ENCODE results near the gene MELTF. TPM values are rescaled to one million over a fixed set of nuclear protein-coding genes. Genes with fewer than 3 reads are reported as not detected.

The MELTF gene
- polyA plus RNA-seq, 2 of the 4 experiments (the other 2 are of a cell fraction): 10.5 to 23.4 TPM

- Histone ChIP-seq H3K4me3 (no peak overlapping the region), H3K4me2 (no peak overlapping the region), H3K9me3 (no peaks in the 10 kb centered on the region), H3K27ac (no peak overlapping the region), H3K4me1 (no peaks in the 10 kb centered on the region)
- POLR2A ChIA-PET: no interaction called here
- FAIRE-seq: no peak
- CTCF ChIA-PET: interaction anchor here (1.8 to 4.6 kb wide), 4 partner anchors 11 to 39 kb away, joined by 5 to 17 read pairs (median 11); no protein-coding TSS in a partner anchor
- no peak for DNase-seq (ENCODE audit: low read depth in 1 of 2, low spot score in 1 of 2)
- ATAC-seq: no peak
- WGBS (ENCODE audit: missing lambda C conversion rate): 80% methylated on average over 17 of the region's 28 CpGs
- TF ChIP-seq PHF8 (IDR thresholded peaks at IDR 0.05; ENCODE audit: borderline replicate concordance, low read depth): no peak
- no peak for TF ChIP-seq REST (IDR thresholded peaks at IDR 0.05)
- TF ChIP-seq JUN (IDR thresholded peaks at IDR 0.05): no peak
- TF ChIP-seq EP300 (IDR thresholded peaks at IDR 0.05): no peak
- TF ChIP-seq CHD2 (IDR thresholded peaks at IDR 0.05; ENCODE audit: low read length, partially characterized antibody): no peak
- no peak for TF ChIP-seq CTCF (IDR thresholded peaks at IDR 0.05)
- no peak for TF ChIP-seq RAD21 (conservative IDR thresholded peaks at IDR 0.05 in 1 of 2, IDR thresholded peaks at IDR 0.05 in 1 of 2)
Measured at GRCh38 chr3:196991581-196992460, 37.8 kb downstream of the MELTF start.

- Histone ChIP-seq H3K4me2 (no peak overlapping the region), H3K4me3 (no peak overlapping the region), H3K27ac (no peak overlapping the region), H3K4me1 (no peaks in the 10 kb centered on the region), H3K9me3 (no peaks in the 10 kb centered on the region)
- DNase-seq (ENCODE audit: low read depth in 1 of 2, low spot score in 1 of 2): no peak
- ChIA-PET POLR2A (no interaction called here), CTCF (interaction anchor here (0.6 to 4.6 kb wide), 4 partner anchors 12 to 208 kb away, joined by 3 to 17 read pairs (median 8); no protein-coding TSS in a partner anchor)
- no peak for ATAC-seq
- no peak for FAIRE-seq
- 100% methylated on average over 3 of the region's 10 CpGs for WGBS (ENCODE audit: missing lambda C conversion rate)
- TF ChIP-seq E2F6 (IDR thresholded peaks at IDR 0.05; ENCODE audit: borderline replicate concordance, low read depth) (no peak), KDM5A (IDR thresholded peaks at IDR 0.05) (no peak), ZFP36 (IDR thresholded peaks at IDR 0.05; ENCODE audit: borderline replicate concordance, partially characterized antibody) (no peak), CHD2 (IDR thresholded peaks at IDR 0.05; ENCODE audit: low read length, partially characterized antibody) (no peak), CBX2 (IDR thresholded peaks at IDR 0.05; ENCODE audit: borderline replicate concordance, low read depth) (no peak), MAZ (IDR thresholded peaks at IDR 0.05; ENCODE audit: borderline replicate concordance, low read depth, low read length) (no peak)
Measured at GRCh38 chr3:196990601-196991007, 39.0 kb downstream of the MELTF start.

GRCh38 chr3:196989721-196990262 lies 39.8 kb downstream of the MELTF start:
- DNase-seq (ENCODE audit: low read depth in 1 of 2, low spot score in 1 of 2) (no peak), FAIRE-seq (no peak), ATAC-seq (no peak)
- WGBS (ENCODE audit: missing lambda C conversion rate): 90% methylated on average over 12 of the region's 19 CpGs
- no peaks in the 10 kb centered on the region for H3K4me1 ChIP-seq
- no peak overlapping the region for H3K27ac ChIP-seq
- no peak overlapping the region for H3K4me2 ChIP-seq
- no peak overlapping the region for H3K4me3 ChIP-seq
- H3K9me3 ChIP-seq: no peaks in the 10 kb centered on the region
- POLR2A ChIA-PET: no interaction called here
- CTCF ChIA-PET: interaction anchor here (1.0 to 4.6 kb wide), 3 partner anchors 12 to 40 kb away, joined by 4 to 17 read pairs (median 13); partner anchors contain the start of gene MELTF
- TF ChIP-seq POLR2AphosphoS2 (conservative IDR thresholded peaks at IDR 0.05; ENCODE audit: low read length) (no peak), MYC (IDR thresholded peaks at IDR 0.05; ENCODE audit: borderline replicate concordance, low read length) (no peak), GATA3 (IDR thresholded peaks at IDR 0.05; ENCODE audit: borderline replicate concordance) (no peak), SREBF2 (IDR thresholded peaks at IDR 0.05) (no peak), CBX8 (IDR thresholded peaks at IDR 0.05) (no peak), CTCF (IDR thresholded peaks at IDR 0.05) (no peak), EP300 (IDR thresholded peaks at IDR 0.05) (no peak), BCL3 (IDR thresholded peaks at IDR 0.05) (no peak), SMC3 (IDR thresholded peaks at IDR 0.05) (no peak), TFCP2L1 (CRISPR knock-in tag; IDR thresholded peaks at IDR 0.05) (no peak), JUNB (IDR thresholded peaks at IDR 0.05) (no peak)

Measured in A549 (cell line).